Measurements from ENCODE around the gene FRMD3. TPM values are rescaled to one million over a fixed set of nuclear protein-coding genes. Genes with fewer than 3 reads are reported as not detected.

Gene FRMD3
- total and polyA plus RNA-seq, 2 donors (not counting 3 experiments of a cell fraction or from before 2014, with no cell fraction given), result 3.0 to 6.1 TPM

DNA sequence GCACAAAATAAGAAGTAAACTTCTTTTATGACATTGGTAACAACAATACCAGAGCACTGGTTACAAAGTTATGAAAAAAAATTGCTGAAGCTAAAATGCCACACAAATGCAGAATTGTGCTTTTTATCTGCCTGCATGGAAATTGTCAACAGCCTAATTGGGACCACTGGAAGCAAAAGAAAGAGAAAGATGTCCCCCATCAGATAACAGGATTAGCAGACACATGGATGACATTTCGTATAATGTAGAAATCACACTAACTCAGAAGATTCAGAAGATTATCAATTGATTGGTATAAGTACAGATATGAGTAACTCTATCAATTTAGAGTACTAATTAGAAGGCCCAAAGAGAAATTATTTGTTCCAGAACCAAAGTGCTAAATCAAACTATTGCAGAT is 19.1 kb upstream of the FRMD3 start:
- Histone ChIP-seq H2AFZ (ENCODE audit: low read depth, low read length) (no peak overlapping the region), H3K79me2 (ENCODE audit: control insufficient read depth, insufficient read depth, low read length) (no peaks in the 10 kb centered on the region), H3K9me1 (replicated peaks; ENCODE audit: control insufficient read depth, extremely low read depth, insufficient read depth, low read length) (no peaks in the 10 kb centered on the region), H3K9ac (replicated peaks; ENCODE audit: extremely low read depth, insufficient read depth, low read length) (no peak overlapping the region), H3K27ac (ENCODE audit: insufficient read depth, low read depth, low read length) (no peak overlapping the region), H3K4me2 (ENCODE audit: insufficient read depth, low read length) (no peak overlapping the region), H3K36me3 (ENCODE audit: control insufficient read depth in 2 of 2, extremely low read depth in 1 of 2, insufficient read depth in 2 of 2, low read length in 2 of 2) (no peaks in the 10 kb centered on the region), H3K27me3 (ENCODE audit: control insufficient read depth in 2 of 2, insufficient read depth in 2 of 2, low read length in 2 of 2) (no peaks in the 10 kb centered on the region), H3K4me1 (ENCODE audit: control insufficient read depth, extremely low read depth, insufficient read depth, low read length) (no peaks in the 10 kb centered on the region), H3K4me3 (replicated peaks in 1 of 3; ENCODE audit: insufficient read depth in 1 of 3, low read depth in 1 of 3, low read length in 3 of 3) (no peak overlapping the region), H3K9me3 (replicated peaks; ENCODE audit: control insufficient read depth, insufficient read depth, low read length) (no peaks in the 10 kb centered on the region), H4K20me1 (replicated peaks; ENCODE audit: control insufficient read depth, extremely low read depth, insufficient read depth, low read length) (no peaks in the 10 kb centered on the region)
- TF ChIP-seq, protein P1, sequence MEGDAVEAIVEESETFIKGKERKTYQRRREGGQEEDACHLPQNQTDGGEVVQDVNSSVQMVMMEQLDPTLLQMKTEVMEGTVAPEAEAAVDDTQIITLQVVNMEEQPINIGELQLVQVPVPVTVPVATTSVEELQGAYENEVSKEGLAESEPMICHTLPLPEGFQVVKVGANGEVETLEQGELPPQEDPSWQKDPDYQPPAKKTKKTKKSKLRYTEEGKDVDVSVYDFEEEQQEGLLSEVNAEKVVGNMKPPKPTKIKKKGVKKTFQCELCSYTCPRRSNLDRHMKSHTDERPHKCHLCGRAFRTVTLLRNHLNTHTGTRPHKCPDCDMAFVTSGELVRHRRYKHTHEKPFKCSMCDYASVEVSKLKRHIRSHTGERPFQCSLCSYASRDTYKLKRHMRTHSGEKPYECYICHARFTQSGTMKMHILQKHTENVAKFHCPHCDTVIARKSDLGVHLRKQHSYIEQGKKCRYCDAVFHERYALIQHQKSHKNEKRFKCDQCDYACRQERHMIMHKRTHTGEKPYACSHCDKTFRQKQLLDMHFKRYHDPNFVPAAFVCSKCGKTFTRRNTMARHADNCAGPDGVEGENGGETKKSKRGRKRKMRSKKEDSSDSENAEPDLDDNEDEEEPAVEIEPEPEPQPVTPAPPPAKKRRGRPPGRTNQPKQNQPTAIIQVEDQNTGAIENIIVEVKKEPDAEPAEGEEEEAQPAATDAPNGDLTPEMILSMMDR (IDR thresholded peaks at IDR 0.05; ENCODE audit: extremely low read depth in 1 of 2, insufficient read depth in 1 of 2, low read depth in 1 of 2, low read length in 2 of 2), result no peak
- TF ChIP-seq JUN (IDR thresholded peaks at IDR 0.05; ENCODE audit: borderline replicate concordance, insufficient read depth, insufficient read length, low read depth) (no peak), POLR2A (IDR thresholded peaks at IDR 0.05; ENCODE audit: low read depth, low read length) (no peak), FOS (IDR thresholded peaks at IDR 0.05; ENCODE audit: borderline replicate concordance, insufficient read depth, low read length) (no peak), MYC (IDR thresholded peaks at IDR 0.05; ENCODE audit: low read depth, low read length) (no peak), POLR2AphosphoS5 (IDR thresholded peaks at IDR 0.05; ENCODE audit: insufficient read depth, low read depth, low read length) (no peak)
- TF ChIP-seq, protein P2, sequence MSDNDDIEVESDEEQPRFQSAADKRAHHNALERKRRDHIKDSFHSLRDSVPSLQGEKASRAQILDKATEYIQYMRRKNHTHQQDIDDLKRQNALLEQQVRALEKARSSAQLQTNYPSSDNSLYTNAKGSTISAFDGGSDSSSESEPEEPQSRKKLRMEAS (IDR thresholded peaks at IDR 0.05; ENCODE audit: insufficient read depth, insufficient read length), result no peak
- ChIA-PET CTCF (interaction anchor here (1.3 kb wide), 1 partner anchor 25 kb away, joined by 3 read pairs; no protein-coding TSS in a partner anchor), POLR2A (no interaction called here)
- dilution Hi-C loops (cut with MboI; ENCODE audit: extremely low pct_ligation_motif_present, low sequenced_read_pairs), result no loop called here
- BruUV-seq (replicated peaks), result no TSS peak
- intact Hi-C loops (cut with micrococcal nuclease), result no loop called here
- FAIRE-seq, result no peak
- no peak for DNase-seq (ENCODE audit: low read depth, low spot score)

Data from endothelial cell of umbilical vein (primary cell).